PC-3 (cell line): ENCODE data around the gene DYSF. TPM values are rescaled to one million over a fixed set of nuclear protein-coding genes. Genes with fewer than 3 reads are reported as not detected.

Source experiments
- ATAC-seq: fragments of 200-7000 bp; cut with Tn5 transposase; 2 replicates; pipeline ENCODE4 v1.9.1; 2020; ENCODE audit warnings: mild to moderate bottlenecking, moderate library complexity
- BruUV-seq: library from RNA; stranded (reverse); fragments of 400-500 nt; replicated peaks from 2 replicates; lab custom pipeline; 2021; lab: Mats Ljungman, UMichigan
- CTCF ChIA-PET: fragments of 300-600 bp; sonication (Branson Sonifier 250); formaldehyde crosslinking; loops from one replicate; lab custom pipeline; 2022; ENCODE audit warnings: antibody characterized with exemption; lab: Charles Lee
- POLR2A ChIA-PET: fragments of 300-600 bp; sonication (Branson Sonifier 250); formaldehyde crosslinking; loops from one replicate; lab custom pipeline; 2022; ENCODE audit warnings: antibody characterized with exemption; ENCODE audit not compliant: unreplicated experiment; lab: Charles Lee
- DNase-seq: peaks from one replicate; pipeline ENCODE4 v3.0.0-alpha.2; 2015
- H2AFZ ChIP-seq: fragments of 300-600 bp; sonication (generic); 2 replicates; pipeline ENCODE4 v1.6.0; 2016; ENCODE audit warnings: antibody characterized with exemption, low read length
- H3F3A ChIP-seq: fragments of 300-600 bp; sonication (generic); one replicate; pipeline ENCODE4 v1.6.0; 2017; ENCODE audit warnings: antibody characterized with exemption, low read length, control low read depth, mild to moderate bottlenecking; ENCODE audit not compliant: unreplicated experiment
- H3K27ac ChIP-seq: fragments of 300-600 bp; sonication (generic); 2 replicates; pipeline ENCODE4 v1.5.1; 2016; ENCODE audit warnings: mild to moderate bottlenecking, low read length
- H3K27me3 ChIP-seq: fragments of 300-600 bp; sonication (generic); 2 replicates; pipeline ENCODE4 v1.6.1; 2016; ENCODE audit warnings: low read length, mixed read lengths
- H3K36me3 ChIP-seq: fragments of 300-600 bp; sonication (generic); 2 replicates; pipeline ENCODE4 v1.6.1; 2016; ENCODE audit warnings: low read depth, mixed run types, low read length, mixed read lengths
- H3K4me1 ChIP-seq: fragments of 300-600 bp; sonication (generic); 2 replicates; pipeline ENCODE4 v1.5.1; 2016; ENCODE audit warnings: low read length; ENCODE audit not compliant: insufficient read depth
- H3K4me2 ChIP-seq: fragments of 300-600 bp; sonication (generic); 2 replicates; pipeline ENCODE4 v1.6.0; 2016; ENCODE audit warnings: low read length
- H3K4me3 ChIP-seq: fragments of 300-600 bp; sonication (generic); 2 replicates; pipeline ENCODE4 v1.5.1; 2016; ENCODE audit warnings: mild to moderate bottlenecking, low read length, mixed read lengths
- H3K79me2 ChIP-seq: fragments of 300-600 bp; sonication (generic); 2 replicates; pipeline ENCODE4 v1.6.1; 2017; ENCODE audit warnings: low read length, mixed read lengths
- H3K9ac ChIP-seq: fragments of 300-600 bp; sonication (generic); 2 replicates; pipeline ENCODE4 v1.6.0; 2016; ENCODE audit warnings: mild to moderate bottlenecking, low read length
- H3K9me2 ChIP-seq: fragments of 300-600 bp; sonication (generic); replicated peaks from 2 replicates; pipeline ENCODE4 v1.6.1; 2016; ENCODE audit warnings: mixed run types, low read length, mixed read lengths
- H3K9me3 ChIP-seq: fragments of 300-600 bp; sonication (generic); 2 replicates; pipeline ENCODE4 v1.6.1; 2016; ENCODE audit warnings: low read length, mixed read lengths
- H4K20me1 ChIP-seq: fragments of 300-600 bp; sonication (generic); 2 replicates; pipeline ENCODE4 v1.6.1; 2016; ENCODE audit warnings: low read length, mixed read lengths
- CTCF ChIP-seq: fragments of 300-600 bp; sonication (generic); conservative IDR thresholded peaks from 2 replicates; pipeline ENCODE4 v1.5.1; 2017; ENCODE audit warnings: antibody characterized with exemption, low read depth, mild to moderate bottlenecking, low read length
- EZH2 ChIP-seq: fragments of 300-600 bp; sonication (generic); IDR thresholded peaks from one replicate; pipeline ENCODE4 v1.6.1; 2017; ENCODE audit warnings: antibody characterized with exemption, mild to moderate bottlenecking, low read length; ENCODE audit not compliant: unreplicated experiment
- EZH2phosphoT487 ChIP-seq: fragments of 300-600 bp; sonication (generic); IDR thresholded peaks from 2 replicates; pipeline ENCODE4 v1.6.1; 2018; ENCODE audit warnings: mild to moderate bottlenecking, antibody characterized with exemption, low read length, borderline replicate concordance
- intact Hi-C: fragments of 100-400 bp; cut with micrococcal nuclease; formaldehyde crosslinking; loops from 2 replicates; pipeline ENCODE4 v1.9.0; 2023
- total RNA-seq: library from RNA; depleted of rRNA; stranded (reverse); fragments of >200 nt; gene quantifications from 2 replicates; pipeline ENCODE4 v1.2.3, GENCODE V29; 2014

Gene DYSF
- total RNA-seq, 1 experiment from 2014 or later: 13.0 TPM

GRCh38 chr2:71695235-71696120 lies 242.1 kb downstream of the DYSF start:
- ChIA-PET CTCF (no interaction called here), POLR2A (no interaction called here)
- H3F3A ChIP-seq: no peaks in the 10 kb centered on the region
- no peaks in the 10 kb centered on the region for H3K9me2 ChIP-seq
- H3K36me3 ChIP-seq: no peaks in the 10 kb centered on the region
- TF ChIP-seq EZH2 (no peak), CTCF (no peak), EZH2phosphoT487 (no peak)
- DNase-seq (no peak), ATAC-seq (no peak)
- H3K27me3 ChIP-seq: no peaks in the 10 kb centered on the region
- H3K4me3 ChIP-seq: no peak overlapping the region
- no peak overlapping the region for H3K27ac ChIP-seq
- intact Hi-C loops: no loop called here
- H3K9me3 ChIP-seq: no peaks in the 10 kb centered on the region
- H3K79me2 ChIP-seq: no peaks in the 10 kb centered on the region
- H3K4me2 ChIP-seq: no peak overlapping the region
- H3K9ac ChIP-seq: no peak overlapping the region
- H4K20me1 ChIP-seq: no peaks in the 10 kb centered on the region
- no TSS peak for BruUV-seq
- no peak overlapping the region for H2AFZ ChIP-seq
- no peaks in the 10 kb centered on the region for H3K4me1 ChIP-seq

GRCh38 chr2:71696381-71696780 lies 243.0 kb downstream of the DYSF start:
- no peaks in the 10 kb centered on the region for H4K20me1 ChIP-seq
- POLR2A ChIA-PET: no interaction called here
- intact Hi-C loops: no loop called here

More at GRCh38 chr2:71696381-71696780, 243.0 kb downstream of the DYSF start:
- no peaks in the 10 kb centered on the region for H3K9me3 ChIP-seq
- TF ChIP-seq CTCF (no peak), EZH2phosphoT487 (no peak), EZH2 (no peak)
- BruUV-seq: no TSS peak
- no peak overlapping the region for H2AFZ ChIP-seq
- H3K79me2 ChIP-seq: no peaks in the 10 kb centered on the region
- no peaks in the 10 kb centered on the region for H3K4me1 ChIP-seq
- CTCF ChIA-PET: no interaction called here
- H3K36me3 ChIP-seq: no peaks in the 10 kb centered on the region
- DNase-seq: no peak
- H3K27me3 ChIP-seq: no peaks in the 10 kb centered on the region
- no peak overlapping the region for H3K9ac ChIP-seq
- no peak for ATAC-seq
- H3F3A ChIP-seq: no peaks in the 10 kb centered on the region
- no peak overlapping the region for H3K27ac ChIP-seq
- no peaks in the 10 kb centered on the region for H3K9me2 ChIP-seq
- no peak overlapping the region for H3K4me3 ChIP-seq
- H3K4me2 ChIP-seq: no peak overlapping the region
